ENCODE results near the gene TJP2.

DNA sequence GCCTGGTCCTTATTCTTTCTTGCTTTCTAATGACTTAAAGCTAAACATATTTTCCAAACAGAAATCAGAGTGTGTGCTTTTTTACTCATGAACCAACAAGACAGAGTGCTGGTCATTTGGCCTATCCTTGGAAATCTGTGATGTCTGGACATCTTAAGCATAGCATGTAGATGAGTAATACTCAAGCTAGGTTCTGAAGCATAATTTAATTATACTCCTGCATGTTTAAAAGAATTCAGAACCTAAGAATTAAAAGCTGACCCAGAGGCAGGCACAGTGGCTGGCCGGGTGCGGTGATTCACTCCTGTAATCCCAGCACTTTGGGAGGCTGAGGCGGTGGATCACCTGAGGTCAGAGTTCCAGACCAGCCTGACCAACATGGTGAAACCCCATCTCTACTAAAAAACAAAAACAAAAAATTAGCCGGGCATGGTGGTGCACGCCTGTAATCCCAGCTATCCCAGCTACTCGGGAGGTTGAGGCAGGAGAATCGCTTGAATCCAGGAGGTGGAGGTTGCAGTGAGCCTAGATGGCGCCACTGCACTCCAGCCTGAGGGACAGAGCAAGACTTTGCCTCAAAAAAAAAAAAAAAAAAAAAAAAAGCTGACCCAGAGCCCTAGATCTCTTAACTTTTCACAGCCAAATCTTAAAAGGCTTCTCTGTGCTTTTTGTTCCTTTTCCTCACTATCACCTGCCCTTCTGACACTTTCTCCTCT lies 16.2 kb upstream of the TJP2 start:
- TF ChIP-seq POLR2AphosphoS5 (IDR thresholded peaks at IDR 0.05) (no peak), POLR2A (IDR thresholded peaks at IDR 0.05) (no peak), EP300 (IDR thresholded peaks at IDR 0.05) (no peak)
- TF ChIP-seq, protein P1, sequence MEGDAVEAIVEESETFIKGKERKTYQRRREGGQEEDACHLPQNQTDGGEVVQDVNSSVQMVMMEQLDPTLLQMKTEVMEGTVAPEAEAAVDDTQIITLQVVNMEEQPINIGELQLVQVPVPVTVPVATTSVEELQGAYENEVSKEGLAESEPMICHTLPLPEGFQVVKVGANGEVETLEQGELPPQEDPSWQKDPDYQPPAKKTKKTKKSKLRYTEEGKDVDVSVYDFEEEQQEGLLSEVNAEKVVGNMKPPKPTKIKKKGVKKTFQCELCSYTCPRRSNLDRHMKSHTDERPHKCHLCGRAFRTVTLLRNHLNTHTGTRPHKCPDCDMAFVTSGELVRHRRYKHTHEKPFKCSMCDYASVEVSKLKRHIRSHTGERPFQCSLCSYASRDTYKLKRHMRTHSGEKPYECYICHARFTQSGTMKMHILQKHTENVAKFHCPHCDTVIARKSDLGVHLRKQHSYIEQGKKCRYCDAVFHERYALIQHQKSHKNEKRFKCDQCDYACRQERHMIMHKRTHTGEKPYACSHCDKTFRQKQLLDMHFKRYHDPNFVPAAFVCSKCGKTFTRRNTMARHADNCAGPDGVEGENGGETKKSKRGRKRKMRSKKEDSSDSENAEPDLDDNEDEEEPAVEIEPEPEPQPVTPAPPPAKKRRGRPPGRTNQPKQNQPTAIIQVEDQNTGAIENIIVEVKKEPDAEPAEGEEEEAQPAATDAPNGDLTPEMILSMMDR (IDR thresholded peaks at IDR 0.05) = no peak

Measured in suprapubic skin (tissue), 4 donors.